Measurements from ENCODE around the gene ATXN7L2. TPM values are rescaled to one million over a fixed set of nuclear protein-coding genes. Genes with fewer than 3 reads are reported as not detected.

The ATXN7L2 gene
- total and polyA plus RNA-seq, 2 of the 8 experiments (the other 6 are each of a cell fraction or from before 2014, with no cell fraction given), result 8.1 to 9.3 TPM

- no peak for DNase-seq (ENCODE audit: low read depth in 1 of 2, low spot score in 2 of 2)
- H2AFZ ChIP-seq (ENCODE audit: low read length), result no peak overlapping the region
- no peak overlapping the region for H3K18ac ChIP-seq (ENCODE audit: extremely low read depth, low read length)
- H4K5ac ChIP-seq (ENCODE audit: insufficient read length, low read depth, low read length), result no peak overlapping the region
- H3K79me2 ChIP-seq (ENCODE audit: control insufficient read depth in 1 of 2, insufficient read depth in 2 of 2, low read length in 2 of 2), result no peaks in the 10 kb centered on the region
- H3K4me3 ChIP-seq (ENCODE audit: extremely low read depth in 1 of 4, insufficient read depth in 2 of 4, low read depth in 3 of 4, low read length in 4 of 4), result no peak overlapping the region
- no peak overlapping the region for H2BK120ac ChIP-seq (replicated peaks; ENCODE audit: low read depth, low read length)
- no peak for FAIRE-seq
- no peak overlapping the region for H2BK5ac ChIP-seq (ENCODE audit: low read depth, low read length)
- peaks cover 0 to 3% (median 1%) of the 10 kb centered on the region in 4 experiments; a peak in 4 of 7 replicates for H3K4me1 ChIP-seq (replicated peaks in 1 of 4; ENCODE audit: control insufficient read depth in 3 of 4, insufficient read depth in 4 of 4, low read length in 3 of 4)
- no peak overlapping the region for H3K9ac ChIP-seq (replicated peaks in 1 of 4; ENCODE audit: extremely low read depth in 1 of 4, low read depth in 3 of 4, low read length in 3 of 4)
- peak overlapping the region; percentile 7; the same call in 1 of the 2 replicates for H4K8ac ChIP-seq (ENCODE audit: extremely low read depth, insufficient read depth, low read length)
- no peak overlapping the region for H3K27ac ChIP-seq (ENCODE audit: low read depth, low read length)
- 86% methylated on average over 4 of the region's 4 CpGs; no CpG with 5 or more reads in 1 of the 2 experiments for WGBS, 2 experiments (ENCODE audit: extremely low coverage in 1 of 2, insufficient coverage in 1 of 2, insufficient read length in 1 of 2, insufficient replicate concordance in 2 of 2, low coverage in 1 of 2, low lambda C conversion rate in 2 of 2, missing lambda C conversion rate in 1 of 2)
- ChIA-PET CTCF (ENCODE audit: partially characterized antibody) (interaction anchor here (0.8 to 26.3 kb wide), 32 partner anchors 9 to 392 kb away, joined by 3 to 1755 read pairs (median 6); partner anchors contain the start of genes AMIGO1, ATXN7L2, CYB561D1 and GPR61), POLR2A (ENCODE audit: partially characterized antibody) (interaction anchor here (1.5 to 2.8 kb wide), 6 partner anchors 17 to 255 kb away, joined by 3 to 20 read pairs (median 8); partner anchors contain the start of genes CYB561D1 and GNAI3)
- H3K4ac ChIP-seq (replicated peaks; ENCODE audit: insufficient read length, low read depth, low read length), result no peak overlapping the region
- no peaks in the 10 kb centered on the region; the same call in 1 of the 2 replicates for H3K23me2 ChIP-seq (ENCODE audit: low read depth, low read length)
- H2BK15ac ChIP-seq (ENCODE audit: low read length), result no peak overlapping the region
- no peaks in the 10 kb centered on the region for H3K36me3 ChIP-seq (ENCODE audit: control insufficient read depth in 2 of 4, insufficient read depth in 4 of 4, low read length in 3 of 4)
- H3K9me3 ChIP-seq (ENCODE audit: insufficient read depth in 2 of 2, low read depth in 1 of 2, low read length in 1 of 2), result no peaks in the 10 kb centered on the region
- no peak overlapping the region for H2BK12ac ChIP-seq (ENCODE audit: low read depth, low read length)
- no peak overlapping the region for H3K14ac ChIP-seq (ENCODE audit: insufficient read length)
- H3K79me1 ChIP-seq (ENCODE audit: low read depth, low read length), result no peaks in the 10 kb centered on the region
- no peak overlapping the region for H3K56ac ChIP-seq (replicated peaks; ENCODE audit: insufficient read length, low read depth, low read length)
- H3K4me2 ChIP-seq (ENCODE audit: insufficient read depth in 1 of 2, low read depth in 2 of 2, low read length in 2 of 2), result no peak overlapping the region
- H3K27me3 ChIP-seq (replicated peaks in 1 of 4; ENCODE audit: control insufficient read depth in 3 of 4, extremely low read depth in 1 of 4, insufficient read depth in 3 of 4, low read length in 3 of 4), result no peaks in the 10 kb centered on the region
- H2AK5ac ChIP-seq (ENCODE audit: low read depth, low read length), result no peak overlapping the region
- no peaks in the 10 kb centered on the region for H4K20me1 ChIP-seq (replicated peaks in 1 of 2; ENCODE audit: control insufficient read depth in 1 of 2, insufficient read depth in 2 of 2, low read length in 2 of 2)
- no peak overlapping the region for H4K91ac ChIP-seq (replicated peaks; ENCODE audit: insufficient read length, low read length)
- no peak overlapping the region for H3K23ac ChIP-seq (ENCODE audit: insufficient read length)
- H2BK20ac ChIP-seq (ENCODE audit: low read length), result no peak overlapping the region
- TF ChIP-seq HDAC6 (IDR thresholded peaks at IDR 0.05; ENCODE audit: low read depth, low read length), result no peak
- no peak for TF ChIP-seq CBX8 (IDR thresholded peaks at IDR 0.05; ENCODE audit: borderline replicate concordance, low read depth, low read length)
- no peak for TF ChIP-seq TAF1 (IDR thresholded peaks at IDR 0.05; ENCODE audit: low read depth, low read length)
- no peak for TF ChIP-seq EGR1 (IDR thresholded peaks at IDR 0.05; ENCODE audit: borderline replicate concordance, low read depth, low read length)
- no peak for TF ChIP-seq JUND (IDR thresholded peaks at IDR 0.05; ENCODE audit: low read length)
- no peak for TF ChIP-seq SIRT6 (IDR thresholded peaks at IDR 0.05; ENCODE audit: low read length)
- no peak for TF ChIP-seq SP4 (IDR thresholded peaks at IDR 0.05; ENCODE audit: low read length)
- TF ChIP-seq SUZ12 (IDR thresholded peaks at IDR 0.05; ENCODE audit: low read length), result no peak
- no peak for TF ChIP-seq CHD2 (IDR thresholded peaks at IDR 0.05; ENCODE audit: low read length)
- no peak for TF ChIP-seq BRCA1 (IDR thresholded peaks at IDR 0.05; ENCODE audit: low read depth, low read length)
- TF ChIP-seq GABPA (IDR thresholded peaks at IDR 0.05; ENCODE audit: borderline replicate concordance, insufficient read depth, low read length), result no peak
- TF ChIP-seq HDAC2 (IDR thresholded peaks at IDR 0.05; ENCODE audit: borderline replicate concordance in 1 of 2, low read depth in 2 of 2, low read length in 2 of 2), result no peak
- TF ChIP-seq SRF (IDR thresholded peaks at IDR 0.05; ENCODE audit: low read depth, low read length), result no peak
- TF ChIP-seq BCL11A (IDR thresholded peaks at IDR 0.05; ENCODE audit: low read depth in 2 of 2, low read length in 2 of 2), result no peak
- no peak for TF ChIP-seq CREB1 (IDR thresholded peaks at IDR 0.05)
Measured at GRCh38 chr1:109531380-109531779, 47.7 kb downstream of the ATXN7L2 start.
